HCT116 (cell line): Measurements from ENCODE around the gene EOMES.

Experiments used
- CBX3 ChIP-seq: IDR thresholded peaks from 2 replicates; pipeline ENCODE4 v1.6.1; 2012; ENCODE audit warnings: low read depth
- CTCF ChIP-seq, 3 experiments: fragments of 200-600 bp in 1 of 3; sonication (generic) in 1 of 3; IDR thresholded peaks in 2 of 3; conservative IDR thresholded peaks in 1 of 3; 2 replicates each; pipeline ENCODE4 v1.5.1; 2012 to 2017; ENCODE audit warnings: low read depth in 2 of 3, low read length in 2 of 3, antibody characterized with exemption in 1 of 3, borderline replicate concordance in 1 of 3, control low read depth in 1 of 3, mild to moderate bottlenecking in 1 of 3, mixed read lengths in 1 of 3, mixed run types in 1 of 3, moderate library complexity in 1 of 3; ENCODE audit not compliant: insufficient read depth in 1 of 3
- ELF1 ChIP-seq: IDR thresholded peaks from 2 replicates; pipeline ENCODE4 v1.6.1; 2012; ENCODE audit warnings: low read depth, borderline replicate concordance
- EZH2 ChIP-seq: fragments of 200-600 bp; sonication (generic); IDR thresholded peaks from 2 replicates; pipeline ENCODE4 v1.6.1; 2017; ENCODE audit warnings: antibody characterized with exemption, mixed run types
- EZH2phosphoT487 ChIP-seq: fragments of 200-600 bp; IDR thresholded peaks from 2 replicates; pipeline ENCODE4 v1.6.1; 2018; ENCODE audit warnings: antibody characterized with exemption, borderline replicate concordance
- JUND ChIP-seq: IDR thresholded peaks from 2 replicates; pipeline ENCODE4 v1.6.1; 2012
- MAX ChIP-seq: IDR thresholded peaks from 2 replicates; pipeline ENCODE4 v1.6.1; 2012
- POLR2A ChIP-seq: IDR thresholded peaks from 2 replicates; pipeline ENCODE4 v1.7.0; 2011; ENCODE audit warnings: borderline replicate concordance; ENCODE audit not compliant: insufficient read depth, insufficient read length; ENCODE audit errors: extremely low read depth
- RAD21 ChIP-seq: IDR thresholded peaks from 2 replicates; pipeline ENCODE4 v1.6.1; 2012; ENCODE audit warnings: low read depth, mild to moderate bottlenecking
- SIN3A ChIP-seq: IDR thresholded peaks from 2 replicates; pipeline ENCODE4 v1.6.1; 2012; ENCODE audit warnings: low read depth
- SP1 ChIP-seq: IDR thresholded peaks from 2 replicates; pipeline ENCODE4 v1.6.1; 2012; ENCODE audit warnings: low read depth
- SRF ChIP-seq: IDR thresholded peaks from 2 replicates; pipeline ENCODE4 v1.6.1; 2012; ENCODE audit warnings: low read depth
- ZBTB33 ChIP-seq: IDR thresholded peaks from 2 replicates; pipeline ENCODE4 v1.6.1; 2011; ENCODE audit warnings: mild to moderate bottlenecking, low read length, moderate library complexity; ENCODE audit not compliant: insufficient replicate concordance; ENCODE audit errors: extremely low read depth
- ZNF274 ChIP-seq: fragments of 200-500 bp; sonication (Bioruptor generic); IDR thresholded peaks from 2 replicates; pipeline ENCODE4 v1.6.1; 2014; ENCODE audit warnings: mild to moderate bottlenecking, low read depth, low read length, inconsistent platforms

- TF ChIP-seq SRF (no peak), SP1 (no peak), ZNF274 (no peak), MAX (no peak), CTCF (IDR thresholded peaks at IDR 0.05 in 2 of 3, conservative IDR thresholded peaks at IDR 0.05 in 1 of 3; ENCODE audit: borderline replicate concordance in 1 of 3, insufficient read depth in 1 of 3, low read depth in 2 of 3, low read length in 2 of 3) (no peak), EZH2 (no peak), SIN3A (no peak), RAD21 (no peak), ZBTB33 (no peak), JUND (no peak), POLR2A (no peak), ELF1 (no peak), EZH2phosphoT487 (no peak), CBX3 (no peak)
Measured at GRCh38 chr3:27723815-27724458, 1.8 kb upstream of the EOMES start.
